Neural cell (in vitro differentiated cells): ENCODE results near the gene TEX13A. TPM values are rescaled to one million over a fixed set of nuclear protein-coding genes. Genes with fewer than 3 reads are reported as not detected.

ENCODE experiments used
- H2AFZ ChIP-seq: fragments of 200-600, 300-800 bp; sonication (generic), shearing (Covaris generic); 2 replicates; pipeline ENCODE4 v1.6.0; 2014; ENCODE audit warnings: low read depth, mild to moderate bottlenecking, antibody characterized with exemption, low read length, moderate library complexity
- H3F3A ChIP-seq: fragments of 200-600 bp; shearing (Covaris generic); 2 replicates; pipeline ENCODE4 v1.6.1; 2016; ENCODE audit warnings: mild to moderate bottlenecking, moderate library complexity, mixed read lengths, antibody characterized with exemption, low read length; ENCODE audit not compliant: insufficient read depth, poor library complexity, severe bottlenecking
- H3K27ac ChIP-seq: fragments of 200-600, 300-800 bp; sonication (generic), shearing (Covaris generic); 2 replicates; pipeline ENCODE4 v1.5.1; 2014; ENCODE audit warnings: mild to moderate bottlenecking, low read length, moderate library complexity
- H3K27me3 ChIP-seq: fragments of 300-800, 200-600 bp; sonication (generic), shearing (Covaris generic); 2 replicates; pipeline ENCODE4 v1.6.0; 2014; ENCODE audit warnings: mild to moderate bottlenecking, low read depth, low read length, moderate library complexity; ENCODE audit not compliant: insufficient read depth
- H3K36me3 ChIP-seq: fragments of 300-800, 200-600 bp; sonication (generic), shearing (Covaris generic); 2 replicates; pipeline ENCODE4 v1.5.1; 2014; ENCODE audit warnings: mild to moderate bottlenecking, antibody characterized with exemption, low read length, moderate library complexity; ENCODE audit not compliant: insufficient read depth
- H3K4me2 ChIP-seq: fragments of 300-800, 200-600 bp; sonication (generic), shearing (Covaris generic); 2 replicates; pipeline ENCODE4 v1.6.0; 2014; ENCODE audit warnings: mild to moderate bottlenecking, low read length
- H3K4me3 ChIP-seq: fragments of 300-800, 200-600 bp; sonication (generic), shearing (Covaris generic); 2 replicates; pipeline ENCODE4 v1.5.1; 2014; ENCODE audit warnings: mild to moderate bottlenecking, low read length, moderate library complexity
- H3K79me2 ChIP-seq: fragments of 200-600 bp; shearing (Covaris generic); replicated peaks from 2 replicates; pipeline ENCODE4 v1.6.0; 2014; ENCODE audit warnings: mild to moderate bottlenecking, low read length, moderate library complexity; ENCODE audit not compliant: insufficient read depth
- H3K9ac ChIP-seq: fragments of 300-800, 200-600 bp; sonication (generic), shearing (Covaris generic); 2 replicates; pipeline ENCODE4 v1.6.1; 2016; ENCODE audit warnings: mild to moderate bottlenecking, low read length, mixed read lengths
- H3K9me2 ChIP-seq: fragments of 200-600 bp; shearing (Covaris generic); 2 replicates; pipeline ENCODE4 v1.6.1; 2016; ENCODE audit warnings: mild to moderate bottlenecking, low read length, mixed read lengths; ENCODE audit not compliant: insufficient read depth
- H3K9me3 ChIP-seq: fragments of 200-600, 300-800 bp; sonication (generic), shearing (Covaris generic); 2 replicates; pipeline ENCODE4 v1.6.1; 2016; ENCODE audit warnings: mild to moderate bottlenecking, mixed run types, low read length, moderate library complexity, mixed read lengths
- H4K20me1 ChIP-seq: fragments of 200-600 bp; shearing (Covaris generic); 2 replicates; pipeline ENCODE4 v1.6.1; 2016; ENCODE audit warnings: mild to moderate bottlenecking, mixed run types; ENCODE audit not compliant: insufficient read depth
- EP300 ChIP-seq: fragments of 450-650 bp; conservative IDR thresholded peaks from 2 replicates; pipeline ENCODE4 v1.6.1; 2014; ENCODE audit warnings: antibody characterized with exemption, mild to moderate bottlenecking, moderate library complexity; ENCODE audit not compliant: poor library complexity, severe bottlenecking
- EZH2 ChIP-seq: fragments of 200-600, 300-800 bp; shearing (Covaris generic), sonication (generic); IDR thresholded peaks from 2 replicates; pipeline ENCODE4 v1.6.1; 2014; ENCODE audit warnings: antibody characterized with exemption, low read length, borderline replicate concordance, mild to moderate bottlenecking; ENCODE audit not compliant: insufficient read depth, poor library complexity, severe bottlenecking
- MXI1 ChIP-seq: fragments of 450-650 bp; conservative IDR thresholded peaks from 2 replicates; pipeline ENCODE4 v1.6.1; 2014; ENCODE audit warnings: antibody characterized with exemption, mild to moderate bottlenecking; ENCODE audit not compliant: poor library complexity, severe bottlenecking
- POLR2AphosphoS5 ChIP-seq: IDR thresholded peaks from 2 replicates; pipeline ENCODE4 v1.6.1; 2012
- RAD21 ChIP-seq: fragments of 450-650 bp; conservative IDR thresholded peaks from 2 replicates; pipeline ENCODE4 v1.6.1; 2014; ENCODE audit warnings: antibody characterized with exemption, mild to moderate bottlenecking, moderate library complexity
- SMC3 ChIP-seq: fragments of 450-650 bp; conservative IDR thresholded peaks from 2 replicates; pipeline ENCODE4 v1.6.1; 2014; ENCODE audit warnings: antibody characterized with exemption, mild to moderate bottlenecking, moderate library complexity; ENCODE audit not compliant: poor library complexity
- TAF1 ChIP-seq: IDR thresholded peaks from 2 replicates; pipeline ENCODE4 v1.6.1; 2012; ENCODE audit warnings: low read depth
- polyA plus RNA-seq: library from polyadenylated mRNA; depleted of rRNA; stranded (reverse); fragments of >200 nt; gene quantifications from 2 replicates; pipeline ENCODE4 v1.2.3, GENCODE V29; 2014
- TF ChIP-seq, protein P1 (sequence below): IDR thresholded peaks from 2 replicates; pipeline ENCODE4 v1.6.1; 2012; ENCODE audit warnings: borderline replicate concordance
- TF ChIP-seq, protein P2 (sequence below): fragments of 450-650 bp; IDR thresholded peaks from 2 replicates; pipeline ENCODE4 v1.5.1; 2014; ENCODE audit warnings: antibody characterized with exemption, mild to moderate bottlenecking, moderate library complexity; ENCODE audit not compliant: poor library complexity, severe bottlenecking

Gene TEX13A
- polyA plus RNA-seq, 1 donor from 2014 or later: not detected

DNA sequence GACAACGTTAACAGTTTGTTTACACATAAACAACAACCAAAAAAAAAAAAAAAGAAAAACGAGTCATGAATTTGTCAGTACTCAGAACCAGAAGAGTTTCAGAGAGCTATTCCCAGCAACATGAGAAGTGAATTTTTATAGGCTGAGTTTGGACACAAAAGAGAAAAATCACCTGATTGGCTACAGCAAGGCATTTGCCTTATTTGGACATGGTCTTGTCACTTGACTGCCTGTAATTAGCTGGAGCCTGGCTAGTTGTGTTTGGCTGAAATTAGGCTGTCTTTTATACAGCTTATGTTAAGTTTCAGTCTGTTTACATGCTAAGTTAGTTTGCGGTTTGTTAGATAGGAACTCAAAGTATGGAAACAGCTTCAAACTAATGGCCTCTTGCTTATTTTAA is 880 bp upstream of the TEX13A start:
- Histone ChIP-seq H3K27ac (no peak overlapping the region), H3K79me2 (no peaks in the 10 kb centered on the region), H2AFZ (no peak overlapping the region), H3K36me3 (no peaks in the 10 kb centered on the region), H3K4me2 (no peak overlapping the region), H4K20me1 (no peaks in the 10 kb centered on the region), H3K9me3 (no peaks in the 10 kb centered on the region), H3K9ac (no peak overlapping the region), H3F3A (no peaks in the 10 kb centered on the region), H3K4me3 (no peak overlapping the region), H3K9me2 (no peaks in the 10 kb centered on the region), H3K27me3 (no peaks in the 10 kb centered on the region)
- no peak for TF ChIP-seq EP300
- TF ChIP-seq MXI1: no peak
- no peak for TF ChIP-seq EZH2
- no peak for TF ChIP-seq SMC3
- TF ChIP-seq, protein P1, sequence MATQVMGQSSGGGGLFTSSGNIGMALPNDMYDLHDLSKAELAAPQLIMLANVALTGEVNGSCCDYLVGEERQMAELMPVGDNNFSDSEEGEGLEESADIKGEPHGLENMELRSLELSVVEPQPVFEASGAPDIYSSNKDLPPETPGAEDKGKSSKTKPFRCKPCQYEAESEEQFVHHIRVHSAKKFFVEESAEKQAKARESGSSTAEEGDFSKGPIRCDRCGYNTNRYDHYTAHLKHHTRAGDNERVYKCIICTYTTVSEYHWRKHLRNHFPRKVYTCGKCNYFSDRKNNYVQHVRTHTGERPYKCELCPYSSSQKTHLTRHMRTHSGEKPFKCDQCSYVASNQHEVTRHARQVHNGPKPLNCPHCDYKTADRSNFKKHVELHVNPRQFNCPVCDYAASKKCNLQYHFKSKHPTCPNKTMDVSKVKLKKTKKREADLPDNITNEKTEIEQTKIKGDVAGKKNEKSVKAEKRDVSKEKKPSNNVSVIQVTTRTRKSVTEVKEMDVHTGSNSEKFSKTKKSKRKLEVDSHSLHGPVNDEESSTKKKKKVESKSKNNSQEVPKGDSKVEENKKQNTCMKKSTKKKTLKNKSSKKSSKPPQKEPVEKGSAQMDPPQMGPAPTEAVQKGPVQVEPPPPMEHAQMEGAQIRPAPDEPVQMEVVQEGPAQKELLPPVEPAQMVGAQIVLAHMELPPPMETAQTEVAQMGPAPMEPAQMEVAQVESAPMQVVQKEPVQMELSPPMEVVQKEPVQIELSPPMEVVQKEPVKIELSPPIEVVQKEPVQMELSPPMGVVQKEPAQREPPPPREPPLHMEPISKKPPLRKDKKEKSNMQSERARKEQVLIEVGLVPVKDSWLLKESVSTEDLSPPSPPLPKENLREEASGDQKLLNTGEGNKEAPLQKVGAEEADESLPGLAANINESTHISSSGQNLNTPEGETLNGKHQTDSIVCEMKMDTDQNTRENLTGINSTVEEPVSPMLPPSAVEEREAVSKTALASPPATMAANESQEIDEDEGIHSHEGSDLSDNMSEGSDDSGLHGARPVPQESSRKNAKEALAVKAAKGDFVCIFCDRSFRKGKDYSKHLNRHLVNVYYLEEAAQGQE: no peak
- TF ChIP-seq TAF1: no peak
- no peak for TF ChIP-seq RAD21
- TF ChIP-seq, protein P2, sequence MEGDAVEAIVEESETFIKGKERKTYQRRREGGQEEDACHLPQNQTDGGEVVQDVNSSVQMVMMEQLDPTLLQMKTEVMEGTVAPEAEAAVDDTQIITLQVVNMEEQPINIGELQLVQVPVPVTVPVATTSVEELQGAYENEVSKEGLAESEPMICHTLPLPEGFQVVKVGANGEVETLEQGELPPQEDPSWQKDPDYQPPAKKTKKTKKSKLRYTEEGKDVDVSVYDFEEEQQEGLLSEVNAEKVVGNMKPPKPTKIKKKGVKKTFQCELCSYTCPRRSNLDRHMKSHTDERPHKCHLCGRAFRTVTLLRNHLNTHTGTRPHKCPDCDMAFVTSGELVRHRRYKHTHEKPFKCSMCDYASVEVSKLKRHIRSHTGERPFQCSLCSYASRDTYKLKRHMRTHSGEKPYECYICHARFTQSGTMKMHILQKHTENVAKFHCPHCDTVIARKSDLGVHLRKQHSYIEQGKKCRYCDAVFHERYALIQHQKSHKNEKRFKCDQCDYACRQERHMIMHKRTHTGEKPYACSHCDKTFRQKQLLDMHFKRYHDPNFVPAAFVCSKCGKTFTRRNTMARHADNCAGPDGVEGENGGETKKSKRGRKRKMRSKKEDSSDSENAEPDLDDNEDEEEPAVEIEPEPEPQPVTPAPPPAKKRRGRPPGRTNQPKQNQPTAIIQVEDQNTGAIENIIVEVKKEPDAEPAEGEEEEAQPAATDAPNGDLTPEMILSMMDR: no peak
- no peak for TF ChIP-seq POLR2AphosphoS5

GRCh38 chrX:105219454-105220401 is 766 bp downstream of the TEX13A start:
- no peaks in the 10 kb centered on the region for H3K9me3 ChIP-seq
- TF ChIP-seq, protein P1: no peak
- TF ChIP-seq POLR2AphosphoS5 (no peak), TAF1 (no peak), EZH2 (no peak), RAD21 (no peak), MXI1 (no peak), EP300 (no peak), SMC3 (no peak)
- TF ChIP-seq, protein P2: no peak
- no peak overlapping the region for H3K4me2 ChIP-seq
- no peak overlapping the region for H3K4me3 ChIP-seq
- no peaks in the 10 kb centered on the region for H3F3A ChIP-seq
- H3K36me3 ChIP-seq: no peaks in the 10 kb centered on the region
- H3K79me2 ChIP-seq: no peaks in the 10 kb centered on the region
- no peak overlapping the region for H3K27ac ChIP-seq
- H3K9ac ChIP-seq: no peak overlapping the region
- no peak overlapping the region for H2AFZ ChIP-seq
- H4K20me1 ChIP-seq: no peaks in the 10 kb centered on the region
- no peaks in the 10 kb centered on the region for H3K9me2 ChIP-seq
- H3K27me3 ChIP-seq: no peaks in the 10 kb centered on the region
